Activated CD4-positive, alpha-beta T cell treated with anti-CD3 and anti-CD28 coated beads for 4 hours (primary cell): ENCODE data around the gene INPP4A.
"Not testable (repeated sequence)": the region's sequence is repeated elsewhere in the genome, so short reads cannot be mapped to it uniquely, and the experiment has no call there.

Experiments used
- DNase-seq, 2 donors: peaks; one replicate each; pipeline ENCODE4 v3.0.0-alpha.2; 2020

INPP4A gene

GRCh38 chr2:98570356-98570755, 125.7 kb downstream of the INPP4A start:
- DNase-seq, result no peak

GRCh38 chr2:98571121-98571701, 126.6 kb downstream of the INPP4A start:
- no peak for DNase-seq

DNA sequence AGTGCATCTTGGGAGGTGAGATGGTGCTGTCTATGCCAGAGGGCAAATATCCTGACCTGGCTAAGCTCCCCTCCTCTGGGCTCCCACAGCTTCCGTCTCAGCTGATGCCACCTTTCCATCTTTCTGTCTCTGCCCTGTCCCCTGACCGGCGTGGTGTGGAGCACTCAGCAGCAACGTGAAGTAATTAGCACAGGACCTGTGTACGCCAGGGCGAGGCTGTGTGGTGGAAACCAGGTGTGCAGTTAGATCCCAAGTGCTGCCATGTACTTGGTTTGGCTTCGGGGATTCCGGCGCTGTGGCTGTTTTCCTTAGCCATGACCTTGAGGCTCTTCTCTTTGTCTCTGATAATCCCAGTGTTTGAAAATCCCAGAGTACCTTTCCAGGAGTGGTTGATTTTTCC, 127.1 kb downstream of the INPP4A start:
- no peak for DNase-seq

GRCh38 chr2:98572211-98572610, 127.6 kb downstream of the INPP4A start:
- DNase-seq, result no peak

DNA sequence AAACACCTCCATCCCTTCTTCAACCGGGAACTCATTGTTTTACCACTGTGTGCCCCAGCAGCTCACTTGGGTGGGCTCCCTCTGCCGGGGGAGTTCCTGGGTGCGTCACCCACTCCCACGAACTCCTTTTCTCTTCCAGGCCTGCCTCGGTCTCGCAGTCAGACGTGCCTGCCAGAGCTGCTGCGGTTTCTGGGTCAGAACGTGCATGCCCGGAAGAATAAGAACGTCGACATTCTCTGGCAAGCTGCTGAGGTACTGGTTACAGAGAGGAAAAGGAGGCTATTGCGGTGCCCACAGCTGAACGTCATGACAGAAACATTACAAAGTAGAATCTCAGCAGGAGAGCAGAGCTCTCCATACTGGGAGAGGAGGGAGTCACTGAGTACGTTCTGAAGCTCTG, 128.0 kb downstream of the INPP4A start:
- DNase-seq, result no peak

DNA sequence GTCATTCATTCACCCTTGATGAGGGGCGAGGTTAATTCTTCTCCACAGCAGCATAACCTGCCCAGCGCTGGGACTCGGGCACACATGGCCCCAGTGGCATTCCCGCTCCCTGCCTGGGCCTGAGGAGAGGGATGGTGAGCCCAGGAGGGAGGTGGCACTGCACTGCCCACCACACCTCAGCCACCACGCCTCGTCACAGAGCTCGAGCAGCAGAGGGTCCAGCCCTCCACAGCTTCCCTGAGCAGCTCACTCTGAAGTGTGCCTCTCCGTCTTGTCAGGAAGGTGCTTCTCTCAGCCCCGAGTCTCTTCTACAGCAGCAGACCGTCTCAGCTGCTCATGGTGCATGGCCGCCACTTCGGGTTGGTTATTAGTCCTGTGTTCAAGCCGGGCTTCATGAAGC, 128.8 kb downstream of the INPP4A start:
- no peak for DNase-seq

- DNase-seq, result no peak
Measured at GRCh38 chr2:98576666-98577312, 132.1 kb downstream of the INPP4A start.

GRCh38 chr2:98577313-98577712, 132.7 kb downstream of the INPP4A start:
- no peak for DNase-seq

GRCh38 chr2:98578231-98578630, 133.6 kb downstream of the INPP4A start:
- no peak for DNase-seq

- no peak for DNase-seq
Measured at GRCh38 chr2:98579926-98580325, 135.3 kb downstream of the INPP4A start.

DNA sequence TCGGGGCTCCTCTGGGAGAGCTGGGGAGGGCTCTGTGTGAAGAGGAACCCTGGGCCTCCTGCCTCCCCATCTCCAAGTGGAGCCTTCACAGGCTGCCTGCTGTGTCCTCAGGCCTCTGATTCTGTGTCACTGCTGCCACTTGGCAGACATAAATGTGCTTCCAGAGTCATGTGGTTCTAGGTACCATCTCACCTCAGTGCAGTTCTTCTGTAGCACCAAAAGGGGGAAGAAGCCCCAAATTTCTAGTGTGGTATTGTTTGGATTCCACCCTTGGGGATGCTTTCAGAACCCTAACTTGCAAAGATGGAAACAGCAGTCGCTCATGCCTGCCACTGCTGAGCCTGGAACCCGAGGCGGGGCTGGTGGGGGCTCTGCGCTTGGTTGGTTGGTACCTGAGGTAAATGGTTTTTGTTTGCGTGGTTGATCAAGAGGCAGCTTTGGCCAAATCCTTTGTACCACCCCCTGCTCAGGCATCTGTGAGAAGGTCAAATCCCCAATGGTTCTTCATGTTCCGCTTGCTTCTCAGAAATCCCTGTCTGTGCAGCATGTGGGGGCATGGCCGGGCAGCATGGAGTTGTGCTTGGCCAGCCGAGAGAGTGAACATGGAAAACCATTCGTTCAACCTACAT, 136.1 kb downstream of the INPP4A start:
- no peak for DNase-seq

DNA sequence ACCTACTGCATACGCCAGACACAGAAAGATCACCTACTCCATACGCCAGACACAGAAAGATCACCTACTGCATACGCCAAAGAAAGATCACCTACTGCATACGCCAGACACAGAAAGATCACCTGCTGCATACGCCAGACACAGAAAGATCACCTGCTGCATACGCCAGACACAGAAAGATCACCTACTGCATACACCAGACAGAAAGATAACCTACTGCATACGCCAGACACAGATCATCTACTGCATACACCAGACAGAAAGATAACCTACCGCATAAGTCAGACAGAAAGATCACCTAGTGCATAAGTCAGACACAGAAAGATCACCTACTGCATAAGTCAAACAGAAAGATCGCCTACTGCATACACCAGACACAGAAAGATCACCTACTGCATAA, 137.9 kb downstream of the INPP4A start:
- DNase-seq, result no peak

- no peak for DNase-seq
Measured at GRCh38 chr2:98583276-98583675, 138.6 kb downstream of the INPP4A start.

- DNase-seq, result no peak
Measured at GRCh38 chr2:98583816-98584618, 139.4 kb downstream of the INPP4A start.

DNA sequence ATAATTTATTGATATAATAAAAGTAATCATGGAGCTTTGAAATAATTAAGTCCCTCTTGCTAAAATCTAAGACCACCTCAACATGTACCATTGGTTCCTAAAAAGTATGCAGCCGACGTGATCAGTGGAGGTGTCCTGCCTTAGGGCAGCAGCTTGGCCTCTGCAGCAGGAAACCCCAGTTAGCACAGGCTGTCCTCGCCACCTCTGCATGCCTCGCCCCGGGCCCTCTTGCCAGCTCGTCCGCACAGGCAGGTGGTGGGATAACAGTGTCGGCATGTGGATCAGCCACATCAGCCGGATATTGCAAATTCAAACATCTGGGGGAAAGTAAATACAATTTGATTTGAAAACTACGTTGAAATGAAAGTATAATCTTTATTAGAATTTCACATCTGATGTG, 140.7 kb downstream of the INPP4A start:
- DNase-seq, result no peak

GRCh38 chr2:98586551-98587140, 142.0 kb downstream of the INPP4A start:
- DNase-seq, result no peak

DNA sequence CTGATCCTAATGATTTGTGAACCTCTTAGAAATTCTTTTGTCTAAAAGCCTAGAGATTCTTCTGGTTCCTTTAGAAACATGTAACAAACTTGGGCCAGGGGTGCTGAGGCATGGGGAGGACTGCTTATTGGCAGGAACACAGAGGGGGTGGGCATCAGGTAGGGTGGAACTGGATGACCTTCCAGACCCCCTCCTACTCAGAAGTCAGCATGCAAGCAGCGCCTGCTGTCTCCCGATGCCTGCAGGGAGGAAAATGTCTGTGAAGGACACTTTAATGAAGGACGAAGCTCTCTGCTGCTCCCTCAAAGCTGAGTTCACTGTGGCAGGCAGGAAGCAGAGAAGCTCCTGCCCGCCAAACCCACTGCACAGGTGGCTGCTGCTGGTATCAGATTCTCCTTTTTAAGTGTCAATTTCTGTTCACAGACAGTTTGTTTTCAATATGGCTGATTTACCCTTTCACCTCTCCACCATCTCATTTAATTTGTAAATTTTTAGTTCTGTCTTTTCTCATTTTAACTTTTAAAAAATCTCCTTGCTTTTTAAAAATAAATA, 144.3 kb downstream of the INPP4A start:
- DNase-seq, result no peak

DNA sequence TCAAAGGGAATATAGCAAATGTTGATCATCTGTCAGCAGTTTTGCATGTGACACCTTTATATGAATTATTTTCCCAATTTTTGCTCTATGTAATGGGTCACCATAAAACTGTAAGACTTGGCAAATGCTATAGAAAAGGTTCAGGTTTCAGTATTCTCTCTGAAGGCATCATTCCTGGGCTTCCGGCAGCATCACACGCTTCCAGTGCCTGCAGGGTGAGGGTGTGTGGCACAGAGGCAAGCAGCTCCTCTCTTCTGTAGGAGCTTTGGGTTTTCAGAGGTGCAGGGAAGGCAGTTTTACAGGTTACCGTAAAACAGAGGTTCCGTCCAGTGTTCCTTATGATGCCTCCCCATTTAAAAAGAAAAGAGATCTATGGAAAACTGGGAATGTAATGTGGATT, 144.8 kb downstream of the INPP4A start:
- no peak for DNase-seq

- no peak for DNase-seq
Measured at GRCh38 chr2:98592565-98592964, 147.9 kb downstream of the INPP4A start.

DNA sequence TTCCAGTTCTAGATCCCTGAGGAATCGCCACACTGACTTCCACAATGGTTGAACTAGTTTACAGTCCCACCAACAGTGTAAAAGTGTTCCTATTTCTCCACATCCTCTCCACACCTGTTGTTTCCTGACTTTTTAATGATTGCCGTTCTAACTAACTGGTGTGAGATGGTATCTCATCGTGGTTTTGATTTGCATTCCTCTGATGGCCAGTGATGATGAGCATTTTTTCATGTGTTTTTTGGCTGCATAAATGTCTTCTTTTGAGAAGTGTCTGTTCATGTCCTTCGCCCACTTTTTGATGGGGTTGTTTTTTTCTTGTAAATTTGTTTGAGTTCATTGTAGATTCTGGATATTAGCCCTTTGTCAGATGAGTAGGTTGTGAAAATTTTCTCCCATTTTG, 150.0 kb downstream of the INPP4A start:
- DNase-seq, result not testable (repeated sequence)

- DNase-seq, result no peak
Measured at GRCh38 chr2:98598781-98599428, 154.2 kb downstream of the INPP4A start.

DNA sequence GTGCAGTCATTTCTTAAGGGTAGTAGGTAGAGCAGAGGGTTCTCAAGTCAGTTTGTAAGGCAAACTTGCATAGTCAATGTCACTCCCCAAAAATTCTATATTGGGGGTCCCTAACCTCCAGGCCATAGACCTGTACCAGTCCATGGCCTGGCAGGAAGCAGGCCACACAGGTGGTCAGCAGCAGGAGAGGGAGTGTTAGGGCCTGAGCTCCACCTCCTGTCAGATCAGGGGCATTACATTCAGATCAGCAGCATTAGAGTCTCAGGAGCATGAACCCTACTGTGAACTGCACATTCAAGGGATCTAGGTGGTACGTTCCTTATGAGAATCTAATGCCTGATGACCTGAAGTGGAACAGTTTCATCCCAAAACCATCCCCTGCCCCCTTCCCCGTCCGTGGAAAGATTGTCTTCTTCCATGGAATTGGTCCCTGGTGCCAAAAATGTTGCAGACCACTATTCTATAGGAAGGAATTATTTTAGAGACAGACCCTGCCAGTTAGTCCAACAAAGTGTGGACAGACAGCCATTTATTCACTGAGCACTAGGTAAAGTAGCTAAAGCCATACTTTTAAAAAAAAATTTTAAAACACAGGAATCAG, 157.0 kb downstream of the INPP4A start:
- DNase-seq, result no peak
